Breast epithelium (tissue), 3 donors: ENCODE results near the gene TASOR2.

ENCODE experiments used
- CTCF ChIP-seq, 3 donors: fragments of 450-650 bp; IDR thresholded peaks; one replicate each; pipeline ENCODE4 v1.5.1; 2016 to 2017; ENCODE audit warnings: antibody characterized with exemption in 3 of 3, mild to moderate bottlenecking in 3 of 3, moderate library complexity in 3 of 3
- POLR2A ChIP-seq: fragments of 450-650 bp; IDR thresholded peaks from one replicate; pipeline ENCODE4 v1.6.1; 2016; ENCODE audit warnings: antibody characterized with exemption, mild to moderate bottlenecking, moderate library complexity
- POLR2AphosphoS5 ChIP-seq, 3 donors: sonication (generic); formaldehyde crosslinking; IDR thresholded peaks; one replicate each; pipeline ENCODE4 v1.6.1; 2017; ENCODE audit warnings: antibody characterized with exemption in 3 of 3

DNA sequence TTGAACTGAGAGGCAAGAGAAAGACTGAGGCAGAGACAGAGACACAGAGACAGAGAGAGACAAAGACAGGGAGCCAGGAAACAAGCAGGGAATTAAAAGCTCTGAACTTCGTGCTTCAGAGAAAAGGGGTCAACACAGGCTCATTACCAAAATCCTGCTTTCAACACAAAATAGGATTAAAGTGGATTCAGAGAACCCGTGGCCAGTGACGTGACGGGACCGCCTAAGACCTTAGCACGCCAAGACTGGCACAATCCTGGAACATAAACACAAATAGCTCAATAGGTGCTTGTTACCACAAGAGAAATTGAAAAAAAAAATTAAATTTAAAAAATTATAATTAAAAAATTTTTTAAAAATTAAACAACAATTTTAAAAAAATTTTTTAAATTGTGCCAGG lies 39.7 kb upstream of the TASOR2 start:
- TF ChIP-seq CTCF (IDR thresholded peaks at IDR 0.05) (no peak), POLR2AphosphoS5 (IDR thresholded peaks at IDR 0.05) (no peak), POLR2A (no peak)
